HK-2 (cell line): ENCODE results near the gene ITPR2.
A peak's percentile ranks its signal among the peaks of the same experiment; 100 is the strongest.

ENCODE experiments used
- DNase-seq: peaks from one replicate; pipeline ENCODE4 v3.0.0-alpha.2; 2018; ENCODE audit not compliant: unreplicated experiment

The ITPR2 gene

DNA sequence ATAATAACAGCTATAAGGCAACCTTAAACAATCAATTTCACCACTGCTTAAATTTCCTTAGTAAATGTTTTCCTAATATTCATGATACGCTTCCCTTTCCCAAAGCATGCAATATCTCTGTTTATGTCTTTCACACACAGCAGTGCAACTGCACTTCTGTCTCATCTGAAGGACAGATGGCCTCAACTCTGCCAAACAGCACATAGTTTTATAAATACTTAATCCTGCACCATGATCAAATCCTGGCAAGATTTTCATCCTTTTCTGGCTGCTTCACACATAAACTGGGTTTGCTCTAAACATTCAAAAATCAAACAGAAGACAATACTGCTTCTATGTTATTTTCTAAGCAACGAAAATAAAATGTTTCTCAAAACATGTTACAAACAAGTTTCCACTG is 266.3 kb downstream of the ITPR2 start:
- DNase-seq = no peak

DNA sequence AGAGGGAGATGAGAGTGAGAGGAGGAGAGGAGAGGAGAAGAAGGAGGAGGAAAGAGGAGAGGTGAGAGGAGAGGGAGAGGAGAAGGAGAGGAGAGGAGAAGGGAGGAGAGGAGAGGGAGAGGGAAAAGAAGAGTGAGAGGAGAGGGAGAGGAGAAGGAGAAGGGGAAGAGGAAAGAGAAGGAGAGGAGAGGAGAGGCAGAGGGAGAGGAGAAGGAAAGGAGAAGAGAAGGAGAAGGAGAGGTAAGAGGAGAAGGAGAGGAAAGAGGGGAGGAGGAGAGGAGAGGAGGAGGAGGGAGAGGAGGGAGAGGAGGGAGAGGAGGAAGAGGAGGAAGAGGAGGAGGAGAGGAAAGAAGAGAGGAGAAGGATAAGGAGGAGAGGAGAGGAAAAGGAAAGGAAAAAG is 266.8 kb downstream of the ITPR2 start:
- no peak for DNase-seq

DNA sequence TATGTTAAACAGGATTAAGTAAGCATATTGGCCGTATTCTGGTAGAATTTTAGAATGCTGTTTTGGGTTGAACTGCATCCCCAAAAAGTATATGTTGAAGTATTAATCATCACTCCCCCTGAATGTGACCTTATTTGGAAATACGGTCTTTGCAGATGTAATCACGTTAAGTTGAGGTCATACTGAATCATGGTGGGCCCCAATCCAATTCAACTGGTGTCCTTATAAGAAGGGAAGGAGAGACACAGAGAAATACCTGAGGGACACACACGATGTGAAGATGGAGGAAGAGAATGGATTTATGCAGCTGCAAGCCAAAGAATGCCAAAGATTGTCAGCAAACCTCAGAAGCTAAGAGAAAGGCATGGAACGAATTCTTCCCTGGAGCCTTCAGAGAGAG is 268.6 kb downstream of the ITPR2 start:
- DNase-seq = no peak

DNA sequence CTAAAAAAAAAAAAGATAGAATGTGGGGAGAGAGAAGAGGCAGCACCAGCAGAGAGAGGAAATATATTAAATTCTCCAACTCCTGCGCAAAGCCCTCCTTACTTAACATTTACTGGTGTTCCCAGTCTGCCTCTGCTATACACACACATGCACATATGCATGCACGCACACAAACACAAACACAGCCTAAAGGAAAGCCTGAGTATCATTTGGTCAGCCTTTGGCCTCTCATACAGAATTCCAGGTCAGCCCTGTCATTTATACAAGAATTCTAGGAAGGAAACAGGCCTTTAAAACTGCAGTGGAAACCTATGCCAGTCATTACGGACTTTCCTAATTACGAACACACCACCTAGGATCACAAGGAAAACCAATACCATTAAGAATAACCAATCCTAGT is 269.4 kb downstream of the ITPR2 start:
- DNase-seq = no peak

DNA sequence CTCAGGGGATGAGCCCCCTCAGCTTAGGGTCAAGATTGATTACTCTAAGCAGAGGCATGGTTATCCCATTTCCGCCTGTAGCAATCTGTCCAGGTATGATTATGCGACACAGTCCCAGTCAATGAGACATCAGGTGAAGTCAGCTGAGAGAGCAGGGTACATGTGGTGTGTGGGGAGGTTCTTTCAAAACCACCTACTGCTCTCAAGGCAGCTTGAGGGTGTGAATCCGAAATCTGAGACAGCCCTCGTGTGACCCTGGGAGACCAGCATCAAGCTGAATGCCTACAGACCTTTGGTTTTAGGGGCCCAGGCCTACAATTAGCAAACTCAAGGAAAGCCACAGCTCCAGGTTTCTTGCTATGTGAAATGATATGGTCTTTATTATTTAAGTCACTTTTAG is 275.7 kb downstream of the ITPR2 start:
- DNase-seq = no peak

DNA sequence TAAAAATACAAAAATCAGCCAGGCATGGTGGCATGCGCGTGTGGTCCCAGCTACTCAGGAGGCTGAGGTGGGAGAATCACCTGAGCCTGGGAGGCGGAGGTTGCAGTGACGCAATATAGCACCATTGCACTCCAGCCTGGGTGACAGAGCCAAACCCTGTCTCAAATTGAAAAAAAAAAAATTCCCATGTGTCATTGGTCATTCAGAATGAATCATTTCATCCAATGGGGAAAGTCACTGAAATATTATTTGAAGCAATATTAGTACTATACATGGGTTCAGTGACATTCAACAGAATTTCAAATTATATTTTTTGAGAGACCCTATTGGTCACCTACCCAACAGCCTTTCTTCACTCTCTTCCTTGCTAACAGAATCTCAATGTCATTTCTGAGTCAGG is 276.1 kb downstream of the ITPR2 start:
- no peak for DNase-seq

DNA sequence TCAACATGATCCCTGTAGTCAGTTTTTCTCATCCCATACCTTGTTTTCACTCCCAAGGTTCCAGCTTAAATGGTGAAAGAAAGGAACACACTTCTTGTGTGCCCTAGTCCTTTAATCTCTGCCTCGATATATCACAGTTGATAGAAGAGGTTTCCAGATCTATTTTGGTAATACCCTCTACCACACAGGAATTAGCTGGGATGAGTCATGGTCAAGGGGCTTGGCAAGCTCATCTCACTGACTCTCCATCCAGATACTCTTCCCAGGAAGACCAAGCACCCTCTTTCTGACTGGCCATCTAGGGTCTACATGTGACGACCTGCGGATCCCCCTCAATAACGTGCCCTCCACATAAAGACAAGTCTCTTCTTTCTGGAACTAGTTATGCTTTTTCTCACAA is 277.9 kb downstream of the ITPR2 start:
- no peak for DNase-seq

DNA sequence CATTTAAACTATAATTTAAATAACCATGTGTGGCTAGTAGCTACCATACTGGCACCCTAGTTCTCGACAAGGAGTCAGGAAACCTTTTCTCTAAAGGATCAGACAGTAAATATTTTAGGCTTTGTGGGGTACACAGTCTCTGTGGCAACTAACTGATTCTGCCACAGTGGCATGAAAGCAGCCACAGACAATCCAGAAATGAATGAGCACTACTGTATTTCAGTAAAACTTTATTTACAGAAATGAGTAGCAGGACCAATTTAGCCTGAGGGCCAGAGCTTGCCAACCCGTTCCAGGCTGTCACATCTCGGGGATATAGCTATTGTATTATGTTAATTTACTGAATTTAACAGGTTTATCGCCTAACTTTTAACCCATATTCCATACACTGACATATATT is 278.7 kb downstream of the ITPR2 start:
- DNase-seq = no peak

DNA sequence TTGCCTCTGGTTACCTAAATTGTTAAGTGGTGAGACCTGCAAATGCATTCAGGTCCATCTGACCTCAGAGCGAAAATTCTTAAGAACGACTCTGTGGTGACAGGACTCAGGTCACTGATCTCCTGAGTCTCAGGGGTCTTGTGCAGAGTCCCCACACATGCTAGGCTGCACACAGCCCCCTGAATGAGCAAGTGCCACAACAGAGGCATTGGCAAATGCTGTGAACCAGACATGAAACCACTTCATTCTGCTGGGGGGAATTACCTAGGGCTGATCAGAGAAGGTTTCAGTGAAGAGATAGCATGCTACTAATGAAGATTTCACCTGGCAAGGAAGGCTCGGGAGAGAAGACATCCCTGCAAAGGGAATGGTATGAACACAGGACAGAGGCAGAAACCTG is 281.6 kb downstream of the ITPR2 start:
- DNase-seq = no peak

DNA sequence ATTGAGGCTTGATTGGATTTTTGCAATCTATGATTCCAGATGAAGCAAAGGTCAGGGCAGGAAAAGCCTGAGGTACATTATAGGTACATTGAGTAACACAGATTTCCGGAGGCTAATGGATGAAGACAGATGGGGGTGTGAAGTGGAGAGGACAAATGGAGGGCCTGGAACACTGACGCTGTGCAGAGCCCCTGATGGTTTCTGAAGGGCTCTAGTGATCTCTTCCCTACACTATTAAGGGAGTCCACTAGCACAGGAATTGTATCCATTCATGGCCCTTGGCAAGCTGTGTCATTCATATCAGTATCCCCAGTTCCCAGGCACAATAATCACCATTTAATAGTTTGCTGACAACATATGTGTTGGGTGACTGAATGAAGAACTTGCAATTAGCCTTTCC is 284.8 kb downstream of the ITPR2 start:
- DNase-seq = no peak

DNA sequence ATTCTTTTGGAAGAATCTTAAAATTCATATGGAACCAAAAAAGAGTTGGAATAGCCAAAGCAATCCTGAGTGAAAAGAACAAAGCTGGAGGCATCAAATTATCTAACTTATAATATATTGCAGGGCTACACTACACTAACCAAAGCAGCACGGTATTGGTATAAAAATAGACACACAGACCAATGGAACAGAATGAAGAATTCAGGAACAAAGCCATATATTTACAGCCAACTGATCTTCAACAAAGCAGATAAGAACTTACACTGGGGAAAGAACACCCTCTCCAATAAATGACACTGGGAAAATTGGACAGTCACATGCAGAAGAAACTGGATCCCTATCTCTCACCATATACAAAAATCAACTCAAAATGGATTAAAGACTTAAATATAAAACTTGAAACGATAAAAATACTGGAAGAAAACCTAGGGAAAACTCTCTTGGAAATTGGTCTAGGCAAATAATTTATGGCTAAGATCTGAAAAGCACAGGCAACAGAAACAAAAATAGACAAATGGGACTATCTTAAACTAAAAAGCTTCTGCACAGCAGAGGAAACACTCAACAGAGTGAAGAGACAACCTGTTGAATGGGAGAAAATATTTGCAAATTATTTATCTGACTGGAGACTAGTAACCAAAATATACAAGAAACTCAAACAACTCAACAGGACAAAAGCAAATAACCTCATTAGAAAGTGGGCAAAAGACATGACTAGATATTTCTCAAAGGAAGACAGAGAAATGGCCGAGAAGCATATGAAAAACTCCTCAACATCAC is 286.3 kb downstream of the ITPR2 start:
- no peak for DNase-seq

DNA sequence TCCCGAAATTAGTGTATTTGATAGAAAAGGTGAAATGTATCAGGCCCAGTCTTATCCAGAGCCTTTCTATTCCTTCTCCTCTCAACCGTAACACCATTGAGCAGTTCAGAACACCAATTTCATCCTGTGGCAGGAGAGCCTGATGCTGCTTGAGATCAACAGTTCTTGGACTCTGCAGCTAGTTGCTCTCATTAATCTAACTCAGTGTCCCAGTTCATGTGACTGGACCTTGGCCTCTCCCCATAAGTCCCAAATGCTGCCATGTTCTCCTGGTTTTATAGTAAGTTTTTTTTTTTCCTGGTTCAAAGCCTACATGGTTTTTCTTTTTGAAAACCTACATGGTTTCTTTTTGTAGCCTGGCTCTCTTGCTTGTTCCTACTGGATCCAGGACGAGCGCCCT is 293.9 kb downstream of the ITPR2 start:
- no peak for DNase-seq

DNA sequence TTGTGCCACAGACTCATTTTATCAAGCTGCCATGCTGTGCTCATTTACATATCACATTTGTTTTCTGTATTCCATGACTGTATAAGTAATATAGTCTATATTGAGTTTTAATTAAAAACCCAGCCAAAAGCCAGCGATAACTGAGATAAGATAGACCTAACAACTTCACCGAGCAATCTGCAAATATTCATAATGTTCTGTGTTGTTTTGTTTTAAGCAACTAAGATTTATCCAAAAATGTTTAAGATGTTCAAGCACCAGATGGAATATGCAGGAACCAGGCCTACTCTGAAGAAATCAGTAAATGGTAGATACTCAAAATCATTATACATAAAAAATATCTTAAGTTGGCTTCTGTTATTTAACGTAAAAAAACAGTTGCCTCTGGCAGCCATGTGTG is 295.3 kb downstream of the ITPR2 start:
- DNase-seq = no peak

DNA sequence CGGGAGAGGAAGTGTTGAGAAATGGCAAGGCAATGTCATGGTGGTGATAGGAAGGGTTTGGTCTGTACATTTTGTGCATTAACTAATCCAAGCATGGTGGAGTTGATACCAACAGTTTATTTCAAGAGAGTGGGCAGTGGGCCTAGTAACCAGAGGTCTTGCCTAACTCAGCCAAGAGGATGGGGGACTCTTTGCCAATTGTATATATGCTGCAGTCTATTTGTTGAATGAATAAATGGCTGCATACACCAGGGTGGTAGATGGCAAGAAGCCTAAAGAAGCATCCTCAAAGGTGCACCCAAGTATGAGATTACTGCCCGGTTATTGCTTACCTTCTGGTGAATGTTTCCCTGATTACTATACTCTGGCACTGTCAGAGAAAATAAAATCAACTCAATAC is 295.9 kb downstream of the ITPR2 start:
- DNase-seq = no peak

DNA sequence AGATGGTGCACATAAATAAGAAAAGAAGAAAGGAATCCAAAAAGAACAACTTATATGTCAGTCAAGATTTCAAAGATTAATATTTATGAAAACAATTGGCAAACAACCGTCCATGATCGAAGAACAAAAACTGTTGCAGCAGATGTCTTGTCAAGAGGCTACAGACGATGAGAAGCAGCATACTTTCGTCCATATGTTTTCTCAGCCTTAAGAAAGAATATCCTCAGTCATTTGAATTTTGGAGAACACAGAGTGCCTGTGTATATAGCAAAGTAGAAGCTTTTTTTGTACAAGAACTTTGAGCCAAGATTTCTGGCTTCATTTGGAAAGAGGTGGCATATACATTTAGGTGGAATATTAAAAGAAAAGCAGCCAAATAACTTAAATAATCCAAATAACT is 297.2 kb downstream of the ITPR2 start:
- DNase-seq = no peak

DNA sequence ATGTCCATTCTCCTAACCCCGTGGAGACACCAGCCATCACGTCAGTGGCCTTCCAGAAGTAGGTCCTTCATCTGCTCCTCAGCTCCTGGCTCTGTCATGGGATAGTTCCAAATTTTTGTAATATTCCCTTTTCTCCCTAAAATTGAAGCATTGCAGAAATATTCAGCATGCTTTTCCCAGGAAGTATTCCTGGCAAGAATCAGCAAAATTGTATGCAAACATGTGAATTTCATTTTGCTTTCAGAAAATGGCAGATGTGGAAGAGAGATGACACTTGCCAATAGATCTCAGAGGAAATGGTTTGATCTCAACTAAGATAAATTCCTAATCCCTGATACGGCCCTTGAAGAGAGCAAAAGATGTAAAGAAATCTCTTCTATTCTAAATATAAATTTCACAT is 298.9 kb downstream of the ITPR2 start:
- no peak for DNase-seq

DNA sequence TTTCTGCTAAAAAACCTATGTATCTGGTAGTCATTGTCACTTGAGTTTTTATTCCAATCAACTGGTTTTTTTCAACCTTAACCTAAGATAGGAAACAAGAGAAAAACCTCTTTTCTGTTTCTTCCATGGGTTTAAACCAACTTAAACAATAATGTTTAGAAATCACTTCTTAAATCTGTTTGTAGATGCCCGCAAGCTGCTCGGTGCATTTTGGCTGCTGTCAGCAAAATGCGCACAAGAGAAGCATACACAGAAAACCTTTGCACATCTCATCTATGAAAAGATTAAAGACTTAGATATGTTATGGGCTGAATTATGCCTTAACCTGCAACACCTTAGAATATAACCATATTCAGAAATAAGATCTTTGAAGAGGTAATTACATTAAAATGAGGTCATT is 299.8 kb downstream of the ITPR2 start:
- DNase-seq = no peak

DNA sequence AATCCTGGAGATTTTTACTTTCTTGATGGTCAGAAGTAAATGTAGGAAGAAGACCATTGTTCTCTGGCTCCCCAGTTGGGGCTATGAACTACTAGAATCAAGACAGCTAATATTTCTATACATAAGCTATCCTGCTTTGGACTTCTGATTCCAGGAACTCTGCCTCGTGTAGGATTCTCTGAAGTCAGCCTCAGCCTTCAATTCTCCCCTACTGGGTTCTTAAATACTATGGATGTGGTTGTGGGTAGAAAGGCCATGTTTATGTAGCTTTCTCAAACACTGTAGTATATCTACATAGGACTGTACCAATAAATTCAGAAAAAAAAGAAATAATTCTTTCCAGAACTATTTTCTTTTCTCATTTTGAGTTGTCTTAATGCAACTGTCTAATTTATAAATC is 302.5 kb downstream of the ITPR2 start:
- no peak for DNase-seq

DNA sequence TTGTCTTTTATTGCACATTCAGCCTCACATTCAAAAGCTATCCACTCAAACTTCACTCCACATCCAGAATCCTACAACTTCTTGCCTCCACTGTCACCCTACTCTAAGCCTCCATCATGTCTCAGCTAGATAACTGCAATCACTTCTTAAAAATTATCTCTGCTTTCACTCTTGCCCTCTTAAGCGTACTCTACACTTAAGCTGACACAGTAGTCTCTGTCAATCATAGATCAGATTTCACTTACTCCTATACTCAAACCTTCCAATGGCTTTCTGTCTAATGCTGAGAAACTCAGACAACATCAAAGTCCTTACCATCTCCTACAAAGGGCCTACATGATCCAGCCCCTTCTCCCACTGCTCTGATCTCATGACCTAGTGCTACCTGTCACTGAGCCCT is 304.1 kb downstream of the ITPR2 start:
- no peak for DNase-seq

DNA sequence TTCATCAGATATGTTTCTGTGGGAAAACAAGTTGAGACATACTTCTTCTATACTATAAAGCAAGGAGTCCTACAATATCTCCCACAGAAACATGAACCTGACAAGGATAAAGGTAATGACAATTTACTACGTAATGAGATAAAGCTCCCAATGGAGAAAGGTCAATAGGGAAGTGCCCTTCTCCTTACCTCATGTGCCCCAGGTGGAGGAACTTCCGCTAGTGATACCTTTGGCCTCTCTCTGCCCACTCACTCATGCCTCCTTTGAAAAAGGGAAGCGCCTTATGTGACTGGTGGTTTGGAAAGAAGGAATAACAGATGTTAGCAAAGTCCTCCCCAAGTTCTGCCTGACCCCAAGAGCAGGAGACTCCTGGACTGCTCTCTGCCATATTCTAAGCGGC is 305.3 kb downstream of the ITPR2 start:
- no peak for DNase-seq

DNA sequence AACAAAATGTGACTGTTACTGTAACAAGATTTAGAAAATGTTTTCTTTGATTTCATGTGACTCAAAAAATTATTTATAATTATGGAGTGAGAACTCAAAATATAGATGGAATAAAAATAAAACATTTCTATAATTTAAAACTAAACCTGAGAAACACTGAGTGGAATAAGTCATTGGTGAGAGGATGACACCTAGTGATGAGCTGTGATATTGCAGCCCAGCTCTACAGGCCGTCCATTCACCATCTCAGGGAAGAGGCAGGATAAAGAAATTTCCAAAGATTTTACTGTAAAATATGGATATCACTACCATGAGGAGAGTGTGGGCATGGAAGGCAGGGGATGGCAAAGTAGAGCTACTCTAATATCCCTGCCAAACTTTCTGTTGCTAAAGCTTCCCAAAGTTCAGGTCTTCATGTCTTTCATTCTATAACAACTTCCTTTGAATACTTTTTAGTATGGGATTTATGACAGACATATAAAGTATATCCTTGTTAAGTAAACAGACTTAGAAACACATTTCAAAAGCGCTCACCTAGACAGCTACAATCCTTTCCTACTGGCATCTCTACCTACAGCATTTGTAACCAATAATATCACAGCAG is 308.0 kb downstream of the ITPR2 start:
- DNase-seq = peak; percentile 25

DNA sequence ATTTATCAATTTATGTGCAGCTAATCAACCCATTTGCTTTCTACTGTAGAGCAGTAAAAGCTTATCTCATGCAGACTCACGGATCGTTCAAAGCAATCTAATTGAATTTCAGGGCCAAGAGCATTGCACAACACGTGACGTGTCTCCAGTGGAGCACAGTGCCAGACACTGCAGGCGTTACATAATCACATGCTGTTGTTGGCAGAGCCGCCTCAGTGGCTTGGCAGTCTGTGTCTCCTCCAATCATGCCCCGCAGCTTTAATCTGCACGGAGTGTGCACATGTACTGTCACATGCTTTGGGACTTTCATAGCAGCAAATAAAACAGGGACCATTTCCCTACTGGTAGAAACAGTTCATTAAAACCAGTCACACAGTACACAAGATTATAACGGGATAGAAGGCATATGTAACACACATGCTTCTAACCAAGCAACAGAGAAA is 309.3 kb downstream of the ITPR2 start:
- peak; percentile 47 for DNase-seq

DNA sequence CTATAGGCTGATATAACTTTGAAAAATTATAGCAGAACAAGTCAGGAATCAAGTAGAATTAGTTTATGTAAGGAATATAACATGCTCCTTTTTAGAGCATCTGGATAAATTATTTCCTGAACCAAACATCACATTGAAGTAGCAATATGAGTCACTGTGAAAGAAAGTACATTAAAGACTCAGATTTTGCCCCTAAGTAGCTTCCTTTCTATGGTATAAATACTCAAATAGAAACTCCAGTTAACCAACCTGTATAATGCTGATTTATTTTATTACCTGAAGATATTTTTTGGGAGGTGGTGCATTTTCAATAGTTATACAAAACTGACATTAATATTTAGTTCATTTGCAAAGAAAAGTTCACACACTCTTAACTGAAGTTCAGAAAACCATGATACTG is 312.1 kb downstream of the ITPR2 start:
- DNase-seq = no peak

DNA sequence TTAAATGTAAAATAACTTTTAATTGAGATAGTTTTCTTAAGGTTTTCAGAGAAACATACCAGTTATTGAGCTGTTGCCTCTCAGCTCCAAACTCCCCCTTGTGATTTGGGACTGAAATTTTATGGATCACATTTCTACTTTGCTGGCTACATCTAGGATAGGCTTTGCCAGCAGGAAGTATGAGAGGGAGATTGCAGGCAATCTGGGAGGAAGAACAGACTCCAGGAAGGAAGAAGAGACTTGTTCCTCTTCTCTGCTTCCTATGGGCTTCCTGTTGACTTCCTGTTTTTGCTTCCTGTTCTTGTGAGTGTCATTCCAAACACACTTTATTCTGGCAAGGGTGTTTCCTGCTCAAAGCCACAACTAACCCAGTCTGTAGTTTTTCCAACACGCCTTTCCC is 312.9 kb downstream of the ITPR2 start:
- DNase-seq = no peak
